PC-9 (cell line): ENCODE data around the gene AGPAT3.

ENCODE experiments used
- EZH2 ChIP-seq: fragments of 200-600 bp; sonication (generic); IDR thresholded peaks from 2 replicates; pipeline ENCODE4 v1.8.0; 2017; ENCODE audit warnings: antibody characterized with exemption, low read depth
- TF ChIP-seq, protein P1 (sequence below): fragments of 200-600 bp; sonication (generic); conservative IDR thresholded peaks from 2 replicates; pipeline ENCODE4 v1.6.1; 2017; ENCODE audit warnings: mixed run types, antibody characterized with exemption, mild to moderate bottlenecking, moderate library complexity

DNA sequence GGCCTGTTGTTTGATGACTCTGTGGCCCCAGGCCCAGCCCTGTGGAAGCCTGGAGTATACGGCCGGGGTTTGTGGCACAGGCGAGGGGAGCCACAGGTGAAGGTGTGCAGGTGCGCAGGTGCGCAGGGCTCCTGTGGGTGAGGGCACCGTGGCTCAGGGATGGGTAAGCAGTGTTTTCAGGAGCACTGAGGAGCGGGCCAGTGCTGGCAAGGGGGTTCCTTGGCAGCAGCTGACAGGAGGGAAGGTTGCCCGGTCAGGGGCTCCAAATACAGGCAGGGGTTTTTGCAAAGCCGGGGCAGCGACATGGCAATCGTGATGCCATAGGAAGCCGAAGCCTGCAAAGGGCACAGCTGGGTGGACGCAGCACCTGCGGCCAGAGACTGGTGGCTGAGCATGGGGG lies 20.7 kb downstream of the AGPAT3 start:
- TF ChIP-seq, protein P1, sequence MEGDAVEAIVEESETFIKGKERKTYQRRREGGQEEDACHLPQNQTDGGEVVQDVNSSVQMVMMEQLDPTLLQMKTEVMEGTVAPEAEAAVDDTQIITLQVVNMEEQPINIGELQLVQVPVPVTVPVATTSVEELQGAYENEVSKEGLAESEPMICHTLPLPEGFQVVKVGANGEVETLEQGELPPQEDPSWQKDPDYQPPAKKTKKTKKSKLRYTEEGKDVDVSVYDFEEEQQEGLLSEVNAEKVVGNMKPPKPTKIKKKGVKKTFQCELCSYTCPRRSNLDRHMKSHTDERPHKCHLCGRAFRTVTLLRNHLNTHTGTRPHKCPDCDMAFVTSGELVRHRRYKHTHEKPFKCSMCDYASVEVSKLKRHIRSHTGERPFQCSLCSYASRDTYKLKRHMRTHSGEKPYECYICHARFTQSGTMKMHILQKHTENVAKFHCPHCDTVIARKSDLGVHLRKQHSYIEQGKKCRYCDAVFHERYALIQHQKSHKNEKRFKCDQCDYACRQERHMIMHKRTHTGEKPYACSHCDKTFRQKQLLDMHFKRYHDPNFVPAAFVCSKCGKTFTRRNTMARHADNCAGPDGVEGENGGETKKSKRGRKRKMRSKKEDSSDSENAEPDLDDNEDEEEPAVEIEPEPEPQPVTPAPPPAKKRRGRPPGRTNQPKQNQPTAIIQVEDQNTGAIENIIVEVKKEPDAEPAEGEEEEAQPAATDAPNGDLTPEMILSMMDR, result no peak
- TF ChIP-seq EZH2, result no peak
